Naive thymus-derived CD8-positive, alpha-beta T cell (primary cell): ENCODE data around the gene CYP4F22. TPM values are rescaled to one million over a fixed set of nuclear protein-coding genes. Genes with fewer than 3 reads are reported as not detected.
"Not testable (repeated sequence)": the region's sequence is repeated elsewhere in the genome, so short reads cannot be mapped to it uniquely, and the experiment has no call there.

Experiments used
- ATAC-seq, 2 donors: fragments of 150-1000 bp; cut with Tn5 transposase in 1 of 2; sonication (Bioruptor Pico), chemical (Tn5 transposase) in 1 of 2; 1 replicate in 1 of 2; 2 replicates in 1 of 2; pipeline ENCODE4 v1.10.0; 2021; ENCODE audit warnings: mild to moderate bottlenecking in 2 of 2, moderate library complexity in 2 of 2
- POLR2A ChIA-PET: fragments of 350-600 bp; sonication (Branson Sonifier 250); formaldehyde crosslinking; loops from one replicate; lab custom pipeline; 2021; ENCODE audit warnings: antibody characterized with exemption; lab: Charles Lee
- DNase-seq, 10 donors: peaks; one replicate each; pipeline versions ENCODE4 v3.0.0 to v3.0.0-alpha.2; 2020 to 2022
- H3K27ac Mint-ChIP-seq, 10 donors: one replicate each; pipeline ENCODE4 v1.8.0; 2020 to 2022; ENCODE audit warnings: mild to moderate bottlenecking in 10 of 10, mixed read lengths in 10 of 10, moderate library complexity in 4 of 10, inconsistent platforms in 1 of 10
- H3K27me3 Mint-ChIP-seq, 5 donors: one replicate each; pipeline ENCODE4 v1.8.0; 2021 to 2022; ENCODE audit warnings: mixed read lengths in 5 of 5
- H3K36me3 Mint-ChIP-seq, 3 donors: one replicate each; pipeline ENCODE4 v1.8.0; 2020 to 2022; ENCODE audit warnings: mixed read lengths in 3 of 3, mild to moderate bottlenecking in 2 of 3, inconsistent platforms in 1 of 3
- H3K4me1 Mint-ChIP-seq, 4 donors: one replicate each; pipeline ENCODE4 v1.8.0; 2021 to 2022; ENCODE audit warnings: mixed read lengths in 4 of 4
- H3K4me3 Mint-ChIP-seq, 10 donors: one replicate each; pipeline ENCODE4 v1.8.0; 2020 to 2022; ENCODE audit warnings: mild to moderate bottlenecking in 10 of 10, mixed read lengths in 10 of 10, moderate library complexity in 6 of 10, inconsistent platforms in 1 of 10
- H3K9me3 Mint-ChIP-seq, 9 donors: one replicate each; pipeline ENCODE4 v1.8.0; 2020 to 2022; ENCODE audit warnings: mixed read lengths in 9 of 9, mild to moderate bottlenecking in 3 of 9, inconsistent platforms in 1 of 9, moderate library complexity in 1 of 9
- polyA plus RNA-seq, 3 donors: library from polyadenylated mRNA; unstranded; fragments of 300-500 nt; fragmentation: Illumina TruSeq; gene quantifications; one replicate each; pipeline ENCODE4 v1.2.3, GENCODE V29; 2021
- total RNA-seq, 8 experiments: library from RNA in 2 of 8; stranded (reverse) in 2 of 8; gene quantifications; one replicate each; pipeline ENCODE4 v1.2.3 and lab custom pipeline; 2021 to 2026

Gene CYP4F22
- total and polyA plus RNA-seq, 5 experiments from 2014 or later, result 0.36 to 1.7 (median 0.68) TPM

- POLR2A ChIA-PET, result interaction anchor here (0.7 kb wide), 1 partner anchor 199 kb away, joined by 3 read pairs; the partner anchor contains the start of gene CYP4F12
- H3K4me3 Mint-ChIP-seq, result peak overlapping the region in 1 of 10 donors; percentile 9
- not testable (repeated sequence) for ATAC-seq
Measured at GRCh38 chr19:15473821-15474220, 34.5 kb upstream of the CYP4F22 start.

GRCh38 chr19:15475169-15475568 is 33.2 kb upstream of the CYP4F22 start:
- peaks cover 16 to 42% (median 31%) of the 10 kb centered on the region in 4 donors for H3K4me1 Mint-ChIP-seq
- ATAC-seq (no peak), DNase-seq (no peak)
- H3K27me3 Mint-ChIP-seq, result no peaks in the 10 kb centered on the region
- no peak overlapping the region for H3K4me3 Mint-ChIP-seq
- no peaks in the 10 kb centered on the region for H3K36me3 Mint-ChIP-seq
- peak overlapping the region in 4 of 10 donors; percentile 9 to 49 (median 30) for H3K27ac Mint-ChIP-seq
- H3K9me3 Mint-ChIP-seq, result no peaks in the 10 kb centered on the region
- POLR2A ChIA-PET, result interaction anchor here (0.7 to 2.4 kb wide), 4 partner anchors 8 to 184 kb away, joined by 3 to 14 read pairs (median 4); partner anchors contain the start of gene RASAL3

More at GRCh38 chr19:15473821-15474220, 34.5 kb upstream of the CYP4F22 start:
- not testable (repeated sequence) for DNase-seq, H3K27me3 Mint-ChIP-seq, H3K36me3 Mint-ChIP-seq, H3K9me3 Mint-ChIP-seq
- Mint-ChIP-seq H3K4me1 (peaks cover 20 to 40% (median 31%) of the 10 kb centered on the region in 4 donors), H3K27ac (peak overlapping the region in 2 of 10 donors; percentile 3 to 88)

- DNase-seq, result no peak
- Mint-ChIP-seq H3K36me3 (no peaks in the 10 kb centered on the region), H3K9me3 (no peaks in the 10 kb centered on the region), H3K27me3 (no peaks in the 10 kb centered on the region), H3K4me3 (no peak overlapping the region), H3K27ac (no peak overlapping the region), H3K4me1 (peaks cover 15 to 45% (median 32%) of the 10 kb centered on the region in 4 donors)
- POLR2A ChIA-PET, result interaction anchor here (1.2 to 2.4 kb wide), 3 partner anchors 9 to 80 kb away, joined by 3 to 14 read pairs (median 3); partner anchors contain the start of gene RASAL3
- ATAC-seq, result no peak
Measured at GRCh38 chr19:15475611-15476010, 32.7 kb upstream of the CYP4F22 start.

GRCh38 chr19:15476325-15476724 is 32.0 kb upstream of the CYP4F22 start:
- POLR2A ChIA-PET, result interaction anchor here (0.6 to 2.4 kb wide), 4 partner anchors 10 to 123 kb away, joined by 3 to 14 read pairs (median 3); partner anchors contain the start of gene RASAL3
- H3K4me3 Mint-ChIP-seq, result peak overlapping the region in 1 of 10 donors; percentile 14
- DNase-seq, result no peak
- no peaks in the 10 kb centered on the region for H3K36me3 Mint-ChIP-seq
- peak overlapping the region in 4 of 10 donors; percentile 6 to 87 (median 22) for H3K27ac Mint-ChIP-seq
- no peaks in the 10 kb centered on the region for H3K27me3 Mint-ChIP-seq
- H3K9me3 Mint-ChIP-seq, result no peaks in the 10 kb centered on the region
- ATAC-seq, result no peak
- peaks cover 15 to 45% (median 32%) of the 10 kb centered on the region in 4 donors for H3K4me1 Mint-ChIP-seq

GRCh38 chr19:15479391-15480345 is 28.7 kb upstream of the CYP4F22 start, which contains the start of gene PGLYRP2:
Gene PGLYRP2 (minus strand): TSS chr19:15479501. CDS start chr19:15479371, 130 bp downstream.
- Mint-ChIP-seq H3K9me3 (no peaks in the 10 kb centered on the region), H3K36me3 (no peaks in the 10 kb centered on the region), H3K27me3 (no peaks in the 10 kb centered on the region), H3K4me1 (peaks cover 21 to 48% (median 30%) of the 10 kb centered on the region in 4 donors), H3K4me3 (peak within 1 kb of the TSS in 6 of 10 donors; percentile 2 to 53 (median 33)), H3K27ac (peak within 1 kb of the TSS in 7 of 10 donors; percentile 48 to 78 (median 55))
- POLR2A ChIA-PET, result interaction anchor here (1.1 to 1.9 kb wide), 5 partner anchors 10 to 76 kb away, joined by 3 to 17 read pairs (median 5); partner anchors contain the start of gene AKAP8L
- DNase-seq, result peak in 3 of 10 donors; percentile 14 to 23 (median 21)
- peak; percentile 49 to 69 for ATAC-seq

- DNase-seq, H3K36me3 Mint-ChIP-seq, H3K27ac Mint-ChIP-seq, H3K4me3 Mint-ChIP-seq, ATAC-seq, H3K27me3 Mint-ChIP-seq, H3K9me3 Mint-ChIP-seq: not testable (repeated sequence)
- POLR2A ChIA-PET, result interaction anchor here (1.3 to 1.4 kb wide), 2 partner anchors 16 to 26 kb away, joined by 3 to 5 read pairs; partner anchors contain the start of gene RASAL3
- peaks cover 21 to 47% (median 30%) of the 10 kb centered on the region in 4 donors for H3K4me1 Mint-ChIP-seq
Measured at GRCh38 chr19:15480996-15481395, 27.3 kb upstream of the CYP4F22 start.

GRCh38 chr19:15485768-15486167 is 22.6 kb upstream of the CYP4F22 start:
- not testable (repeated sequence) for H3K4me3 Mint-ChIP-seq, DNase-seq, H3K9me3 Mint-ChIP-seq, H3K36me3 Mint-ChIP-seq, ATAC-seq, H3K27ac Mint-ChIP-seq, H3K27me3 Mint-ChIP-seq
- H3K4me1 Mint-ChIP-seq, result peaks cover 5 to 14% (median 9%) of the 10 kb centered on the region in 4 donors
- POLR2A ChIA-PET, result interaction anchor here (0.6 to 0.7 kb wide), 3 partner anchors 17 to 283 kb away, joined by 4 to 5 read pairs (median 5); no protein-coding TSS in a partner anchor

- Mint-ChIP-seq H3K4me1 (peaks cover 4 to 14% (median 8%) of the 10 kb centered on the region in 4 donors), H3K9me3 (no peaks in the 10 kb centered on the region), H3K27ac (peak overlapping the region in 1 of 10 donors; percentile 25), H3K27me3 (no peaks in the 10 kb centered on the region), H3K4me3 (no peak overlapping the region), H3K36me3 (no peaks in the 10 kb centered on the region)
- POLR2A ChIA-PET, result interaction anchor here (1.0 kb wide), 1 partner anchor 69 kb away, joined by 3 read pairs; the partner anchor contains the start of gene AKAP8L
- DNase-seq, result no peak
- ATAC-seq, result no peak
Measured at GRCh38 chr19:15487038-15487437, 21.3 kb upstream of the CYP4F22 start.

- H3K4me1 Mint-ChIP-seq, result peaks cover 0 to 2% (median 0%) of the 10 kb centered on the region in 4 donors
- no peak overlapping the region for H3K4me3 Mint-ChIP-seq
- H3K27ac Mint-ChIP-seq, result no peak overlapping the region
- peaks cover 0 to 1% (median 0%) of the 10 kb centered on the region in 5 donors for H3K27me3 Mint-ChIP-seq
- ATAC-seq (no peak), DNase-seq (no peak)
- POLR2A ChIA-PET, result interaction anchor here (0.6 kb wide), 1 partner anchor 493 kb away, joined by 3 read pairs; no protein-coding TSS in a partner anchor
- no peaks in the 10 kb centered on the region for H3K36me3 Mint-ChIP-seq
- no peaks in the 10 kb centered on the region for H3K9me3 Mint-ChIP-seq
Measured at GRCh38 chr19:15488489-15489226, 19.7 kb upstream of the CYP4F22 start.

- DNase-seq (no peak), ATAC-seq (no peak)
- peaks cover 0 to 1% (median 0%) of the 10 kb centered on the region in 5 donors for H3K27me3 Mint-ChIP-seq
- H3K4me3 Mint-ChIP-seq, result no peak overlapping the region
- H3K4me1 Mint-ChIP-seq, result peaks cover 2 to 17% (median 9%) of the 10 kb centered on the region in 4 donors
- no peak overlapping the region for H3K27ac Mint-ChIP-seq
- no peaks in the 10 kb centered on the region for H3K9me3 Mint-ChIP-seq
- no peaks in the 10 kb centered on the region for H3K36me3 Mint-ChIP-seq
- POLR2A ChIA-PET, result no interaction called here
Measured at GRCh38 chr19:15495151-15495550, 13.2 kb upstream of the CYP4F22 start.

GRCh38 chr19:15498156-15498858 is 10.0 kb upstream of the CYP4F22 start:
- ATAC-seq, result no peak
- H3K4me1 Mint-ChIP-seq, result peaks cover 2 to 36% (median 19%) of the 10 kb centered on the region in 4 donors
- H3K9me3 Mint-ChIP-seq, result no peaks in the 10 kb centered on the region
- no peak overlapping the region for H3K4me3 Mint-ChIP-seq
- POLR2A ChIA-PET, result no interaction called here
- no peaks in the 10 kb centered on the region for H3K27me3 Mint-ChIP-seq
- no peaks in the 10 kb centered on the region for H3K36me3 Mint-ChIP-seq
- no peak for DNase-seq
- peak overlapping the region in 1 of 10 donors; percentile 46 for H3K27ac Mint-ChIP-seq
